ENCODE results near the gene ARFRP1.

Gene ARFRP1

GRCh38 chr20:63678667-63679465 is 28.9 kb downstream of the ARFRP1 start:
- H3K36me3 ChIP-seq (ENCODE audit: insufficient read depth) = no peaks in the 10 kb centered on the region
- no peak for TF ChIP-seq CTCF (conservative IDR thresholded peaks at IDR 0.05; ENCODE audit: low read depth, low read length)
- no peak overlapping the region for H3K4me3 ChIP-seq (IDR thresholded peaks at IDR 0.05; ENCODE audit: insufficient read depth, low read depth, low read length)
- no peak overlapping the region for H3K9ac ChIP-seq
- H2AFZ ChIP-seq (ENCODE audit: low read depth) = no peak overlapping the region
- H3K27me3 ChIP-seq (ENCODE audit: insufficient read depth, low read depth) = no peaks in the 10 kb centered on the region
- H3K4me2 ChIP-seq = no peak overlapping the region
- no peaks in the 10 kb centered on the region for H3K79me2 ChIP-seq (ENCODE audit: insufficient read depth, low read depth)
- H4K20me1 ChIP-seq (ENCODE audit: insufficient read depth) = no peaks in the 10 kb centered on the region
- no peak overlapping the region for H3K27ac ChIP-seq
- no peaks in the 10 kb centered on the region for H3K4me1 ChIP-seq (ENCODE audit: low read depth, poor library complexity, severe bottlenecking)

DNA sequence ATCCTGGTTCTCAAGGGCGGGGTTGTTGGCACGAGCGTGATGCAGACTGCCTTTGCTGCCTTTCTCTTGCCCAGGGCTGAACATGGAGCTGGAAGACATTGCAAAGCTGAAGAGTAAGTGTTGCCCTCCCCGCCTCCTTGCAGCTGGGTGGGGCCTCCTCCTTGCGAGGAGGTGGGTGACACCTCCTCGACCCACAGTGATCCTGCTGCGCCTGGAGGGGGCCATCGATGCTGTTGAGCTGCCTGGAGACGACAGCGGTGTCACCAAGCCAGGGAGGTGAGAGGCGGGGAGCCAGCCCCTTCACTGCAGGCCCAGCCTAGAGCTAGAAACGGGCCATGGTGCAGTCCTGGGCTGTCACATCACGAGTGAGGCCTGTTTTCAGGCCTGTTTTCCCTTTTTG is 29.7 kb downstream of the ARFRP1 start:
- H3K27ac ChIP-seq = no peak overlapping the region
- no peaks in the 10 kb centered on the region for H3K27me3 ChIP-seq (ENCODE audit: insufficient read depth, low read depth)
- no peak overlapping the region for H3K4me2 ChIP-seq
- H3K4me1 ChIP-seq (ENCODE audit: low read depth, poor library complexity, severe bottlenecking) = no peaks in the 10 kb centered on the region
- H4K20me1 ChIP-seq (ENCODE audit: insufficient read depth) = no peaks in the 10 kb centered on the region
- no peak overlapping the region for H2AFZ ChIP-seq (ENCODE audit: low read depth)
- H3K79me2 ChIP-seq (ENCODE audit: insufficient read depth, low read depth) = no peaks in the 10 kb centered on the region
- H3K9ac ChIP-seq = no peak overlapping the region
- no peaks in the 10 kb centered on the region for H3K36me3 ChIP-seq (ENCODE audit: insufficient read depth)
- no peak for TF ChIP-seq CTCF (conservative IDR thresholded peaks at IDR 0.05; ENCODE audit: low read depth, low read length)
- no peak overlapping the region for H3K4me3 ChIP-seq (IDR thresholded peaks at IDR 0.05; ENCODE audit: insufficient read depth, low read depth, low read length)

DNA sequence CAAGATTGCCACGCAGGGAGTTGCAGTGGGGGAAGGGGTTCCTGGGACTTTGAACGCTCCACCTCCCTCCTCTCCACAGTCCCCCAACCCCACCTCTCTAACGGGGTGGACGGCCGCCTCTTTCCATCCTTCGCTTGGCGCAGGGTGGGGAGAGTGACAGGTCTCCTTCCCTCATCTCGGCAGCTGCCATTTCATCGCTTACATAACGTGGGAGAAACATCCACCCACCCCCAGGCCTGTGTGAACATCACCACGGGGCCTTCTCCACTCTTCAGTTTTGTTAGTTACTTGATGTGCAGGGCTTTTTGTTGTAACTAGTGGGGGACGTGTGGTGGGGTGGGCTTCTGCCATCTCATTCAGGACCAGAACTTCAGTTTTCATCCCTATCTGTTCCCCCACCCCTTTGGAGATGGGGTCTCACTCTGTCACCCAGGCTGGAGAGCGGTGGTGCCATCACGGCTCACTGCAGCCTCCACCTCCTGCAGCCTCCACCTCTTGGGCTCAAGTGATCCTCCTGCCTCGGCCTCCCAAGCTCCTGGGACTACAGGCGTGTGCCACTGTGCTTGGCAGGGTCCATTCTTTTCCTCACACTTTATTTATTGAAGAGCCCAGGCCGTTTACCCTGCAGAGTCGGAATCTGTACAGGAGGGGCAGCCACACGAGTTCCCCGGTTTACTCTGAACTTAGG is 32.0 kb downstream of the ARFRP1 start:
- no peaks in the 10 kb centered on the region for H3K4me1 ChIP-seq (ENCODE audit: low read depth, poor library complexity, severe bottlenecking)
- H3K4me3 ChIP-seq (IDR thresholded peaks at IDR 0.05; ENCODE audit: insufficient read depth, low read depth, low read length) = no peak overlapping the region
- TF ChIP-seq CTCF (conservative IDR thresholded peaks at IDR 0.05; ENCODE audit: low read depth, low read length) = no peak
- no peaks in the 10 kb centered on the region for H4K20me1 ChIP-seq (ENCODE audit: insufficient read depth)
- no peak overlapping the region for H3K4me2 ChIP-seq
- H3K27me3 ChIP-seq (ENCODE audit: insufficient read depth, low read depth) = no peaks in the 10 kb centered on the region
- no peak overlapping the region for H3K27ac ChIP-seq
- no peaks in the 10 kb centered on the region for H3K36me3 ChIP-seq (ENCODE audit: insufficient read depth)
- no peak overlapping the region for H2AFZ ChIP-seq (ENCODE audit: low read depth)
- no peak overlapping the region for H3K9ac ChIP-seq
- no peaks in the 10 kb centered on the region for H3K79me2 ChIP-seq (ENCODE audit: insufficient read depth, low read depth)

- Histone ChIP-seq H4K20me1 (ENCODE audit: insufficient read depth) (no peaks in the 10 kb centered on the region), H3K79me2 (ENCODE audit: insufficient read depth, low read depth) (no peaks in the 10 kb centered on the region), H3K4me2 (no peak overlapping the region), H2AFZ (ENCODE audit: low read depth) (no peak overlapping the region), H3K9ac (no peak overlapping the region), H3K36me3 (ENCODE audit: insufficient read depth) (no peaks in the 10 kb centered on the region), H3K4me1 (ENCODE audit: low read depth, poor library complexity, severe bottlenecking) (no peaks in the 10 kb centered on the region), H3K27ac (no peak overlapping the region), H3K27me3 (ENCODE audit: insufficient read depth, low read depth) (no peaks in the 10 kb centered on the region), H3K4me3 (IDR thresholded peaks at IDR 0.05; ENCODE audit: insufficient read depth, low read depth, low read length) (no peak overlapping the region)
- no peak for TF ChIP-seq CTCF (conservative IDR thresholded peaks at IDR 0.05; ENCODE audit: low read depth, low read length)
These were observed 33.8 kb downstream of the ARFRP1 start for GRCh38 chr20:63673951-63674350.

All from KMS-11 (cell line).